Activated CD4-positive, alpha-beta T cell treated with anti-CD3 and anti-CD28 coated beads for 36 hours (primary cell): ENCODE data around the gene ITIH2. TPM values are rescaled to one million over a fixed set of nuclear protein-coding genes. Genes with fewer than 3 reads are reported as not detected.

Source experiments
- total RNA-seq, 2 experiments: library from RNA; stranded (reverse); gene quantifications; one replicate each; pipeline ENCODE4 v1.2.3, GENCODE V29; 2021

Gene ITIH2
- total RNA-seq, 2 experiments from 2014 or later = not detected

Other genes starting within 250 kb of the ITIH2 start
- gene ITIH5, start 36.4 kb upstream of the ITIH2 start, total RNA-seq = not detected
- gene KIN, start 84.7 kb downstream of the ITIH2 start, total RNA-seq = 10 to 100 TPM; 15.0 to 15.1 TPM
- gene ATP5F1C, start 84.9 kb downstream of the ITIH2 start, total RNA-seq = 100 to 1,000 TPM; 317 to 396 TPM
- gene TAF3, start 115.2 kb downstream of the ITIH2 start, total RNA-seq = 10 to 100 TPM; 12.2 to 17.7 TPM